GF-D8 (cell line): Measurements from ENCODE around the gene FADS3.
A peak's percentile ranks its signal among the peaks of the same experiment; 100 is the strongest.

Experiments used
- DNase-seq: peaks from one replicate; lab custom pipeline; 2025; lab: John Stamatoyannopoulos, UW

Gene FADS3

GRCh38 chr11:61891331-61892084 is at the start of gene FADS3:
Gene FADS3 (minus strand): TSS chr11:61891545. CDS start chr11:61891381, 164 bp downstream.
- no peak for DNase-seq

GRCh38 chr11:61940466-61940865 is 49.1 kb upstream of the FADS3 start:
- no peak for DNase-seq

GRCh38 chr11:61935861-61936260 is 44.5 kb upstream of the FADS3 start:
- no peak for DNase-seq

GRCh38 chr11:61930933-61931332 is 39.6 kb upstream of the FADS3 start:
- DNase-seq = no peak

GRCh38 chr11:61928606-61929005 is 37.3 kb upstream of the FADS3 start:
- no peak for DNase-seq

GRCh38 chr11:61927501-61927900 is 36.2 kb upstream of the FADS3 start:
- DNase-seq = no peak

GRCh38 chr11:61926235-61926634 is 34.9 kb upstream of the FADS3 start:
- DNase-seq = no peak

GRCh38 chr11:61925736-61926135 is 34.4 kb upstream of the FADS3 start:
- no peak for DNase-seq

GRCh38 chr11:61924064-61924455 is 32.7 kb upstream of the FADS3 start:
- DNase-seq = no peak

- no peak for DNase-seq
Observed at GRCh38 chr11:61923166-61924063, 32.1 kb upstream of the FADS3 start.

- DNase-seq = peak; percentile 58
Observed at GRCh38 chr11:61922539-61922938, 31.2 kb upstream of the FADS3 start.

- DNase-seq = no peak
Observed at GRCh38 chr11:61921446-61921845, 30.1 kb upstream of the FADS3 start.

GRCh38 chr11:61919705-61920631 is 28.6 kb upstream of the FADS3 start:
- no peak for DNase-seq

- no peak for DNase-seq
Observed at GRCh38 chr11:61918938-61919704, 27.8 kb upstream of the FADS3 start.

GRCh38 chr11:61918251-61918937 is 27.0 kb upstream of the FADS3 start:
- no peak for DNase-seq

- no peak for DNase-seq
Observed at GRCh38 chr11:61917334-61918109, 26.2 kb upstream of the FADS3 start, which contains the start of gene RAB3IL1. Gene RAB3IL1 (minus strand): TSS chr11:61917566. CDS start chr11:61917367, 199 bp downstream.

- DNase-seq = no peak
Observed at GRCh38 chr11:61916737-61917333, 25.5 kb upstream of the FADS3 start.

- no peak for DNase-seq
Observed at GRCh38 chr11:61914471-61915171, 23.3 kb upstream of the FADS3 start.
